ENCODE measurements around the gene KIF16B. TPM values are rescaled to one million over a fixed set of nuclear protein-coding genes. Genes with fewer than 3 reads are reported as not detected.

KIF16B gene
- total and polyA plus RNA-seq, 2 of the 8 experiments (the other 6 are each of a cell fraction or from before 2014, with no cell fraction given) = 3.0 to 9.2 TPM

DNA sequence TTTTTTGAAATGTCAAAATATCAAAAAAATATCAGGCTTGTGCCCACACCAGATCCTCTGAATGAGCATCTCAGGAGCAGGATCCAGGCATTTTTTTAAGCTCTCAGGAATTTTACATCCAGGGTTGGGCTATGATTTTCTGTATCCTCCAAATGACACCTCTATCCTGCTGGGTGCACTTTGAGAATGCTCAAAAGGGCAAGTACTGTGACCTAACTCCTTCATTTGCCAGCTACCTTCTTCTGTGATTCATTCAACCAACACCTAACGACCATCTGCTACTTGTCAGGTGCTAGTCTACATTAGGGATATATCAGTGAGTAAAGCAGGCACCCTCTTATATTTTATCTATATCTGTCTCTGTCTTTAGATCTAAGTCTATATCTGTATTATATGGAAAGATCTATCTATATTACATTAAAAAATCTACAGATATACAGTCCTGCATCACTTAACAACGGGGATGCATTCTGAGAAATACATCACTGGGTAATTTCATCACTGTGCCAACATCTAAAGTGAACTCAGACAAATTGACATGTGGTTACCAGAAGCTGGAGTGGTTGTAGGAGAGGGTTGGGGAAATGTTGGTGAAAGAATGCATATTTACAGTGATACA, 131.6 kb downstream of the KIF16B start:
- ChIA-PET CTCF (ENCODE audit: partially characterized antibody) (interaction anchor here (0.8 to 1.2 kb wide), 3 partner anchors 9 to 162 kb away, joined by 3 read pairs; no protein-coding TSS in a partner anchor), POLR2A (ENCODE audit: partially characterized antibody) (no interaction called here)
- no peak overlapping the region for H2BK12ac ChIP-seq (ENCODE audit: low read depth, low read length)
- no peak overlapping the region for H2AFZ ChIP-seq (ENCODE audit: low read length)
- no peak overlapping the region for H4K91ac ChIP-seq (replicated peaks; ENCODE audit: insufficient read length, low read length)
- H2BK120ac ChIP-seq (replicated peaks; ENCODE audit: low read depth, low read length) = no peak overlapping the region
- H3K9ac ChIP-seq (replicated peaks in 1 of 4; ENCODE audit: extremely low read depth in 1 of 4, low read depth in 3 of 4, low read length in 3 of 4) = no peak overlapping the region
- no peak overlapping the region for H3K14ac ChIP-seq (ENCODE audit: insufficient read length)
- H3K36me3 ChIP-seq (ENCODE audit: control insufficient read depth in 2 of 4, insufficient read depth in 4 of 4, low read length in 3 of 4) = no peaks in the 10 kb centered on the region
- H4K5ac ChIP-seq (ENCODE audit: insufficient read length, low read depth, low read length) = no peak overlapping the region
- H3K23me2 ChIP-seq (ENCODE audit: low read depth, low read length) = no peaks in the 10 kb centered on the region
- no peak overlapping the region for H4K8ac ChIP-seq (ENCODE audit: extremely low read depth, insufficient read depth, low read length)
- H3K4ac ChIP-seq (replicated peaks; ENCODE audit: insufficient read length, low read depth, low read length) = no peak overlapping the region
- no peak overlapping the region for H2BK20ac ChIP-seq (ENCODE audit: low read length)
- no peak overlapping the region for H3K23ac ChIP-seq (ENCODE audit: insufficient read length)
- no peak overlapping the region for H3K27ac ChIP-seq (ENCODE audit: low read depth, low read length)
- H2BK5ac ChIP-seq (ENCODE audit: low read depth, low read length) = no peak overlapping the region
- H3K9me3 ChIP-seq (ENCODE audit: insufficient read depth in 2 of 2, low read depth in 1 of 2, low read length in 1 of 2) = no peaks in the 10 kb centered on the region
- no peaks in the 10 kb centered on the region for H3K79me2 ChIP-seq (ENCODE audit: control insufficient read depth in 1 of 2, insufficient read depth in 2 of 2, low read length in 2 of 2)
- no peak overlapping the region for H2BK15ac ChIP-seq (ENCODE audit: low read length)
- FAIRE-seq (no peak), DNase-seq (ENCODE audit: low read depth in 1 of 2, low spot score in 2 of 2) (no peak)
- no peak overlapping the region for H3K18ac ChIP-seq (ENCODE audit: extremely low read depth, low read length)
- H3K4me3 ChIP-seq (ENCODE audit: extremely low read depth in 1 of 4, insufficient read depth in 2 of 4, low read depth in 3 of 4, low read length in 4 of 4) = no peak overlapping the region
- 100% methylated on average over 2 of the region's 2 CpGs; no CpG with 5 or more reads in 1 of the 2 experiments for WGBS, 2 experiments (ENCODE audit: extremely low coverage in 1 of 2, insufficient coverage in 1 of 2, insufficient read length in 1 of 2, insufficient replicate concordance in 2 of 2, low coverage in 1 of 2, low lambda C conversion rate in 2 of 2, missing lambda C conversion rate in 1 of 2)
- no peaks in the 10 kb centered on the region for H4K20me1 ChIP-seq (replicated peaks in 1 of 2; ENCODE audit: control insufficient read depth in 1 of 2, insufficient read depth in 2 of 2, low read length in 2 of 2)
- no peak overlapping the region for H3K56ac ChIP-seq (replicated peaks; ENCODE audit: insufficient read length, low read depth, low read length)
- peaks cover 0 to 1% (median 0%) of the 10 kb centered on the region in 4 experiments; a peak in 1 of 7 replicates for H3K27me3 ChIP-seq (replicated peaks in 1 of 4; ENCODE audit: control insufficient read depth in 3 of 4, extremely low read depth in 1 of 4, insufficient read depth in 3 of 4, low read length in 3 of 4)
- H2AK5ac ChIP-seq (ENCODE audit: low read depth, low read length) = no peak overlapping the region
- H3K4me2 ChIP-seq (ENCODE audit: insufficient read depth in 1 of 2, low read depth in 2 of 2, low read length in 2 of 2) = no peak overlapping the region
- no peaks in the 10 kb centered on the region for H3K4me1 ChIP-seq (replicated peaks in 1 of 4; ENCODE audit: control insufficient read depth in 3 of 4, insufficient read depth in 4 of 4, low read length in 3 of 4)
- H3K79me1 ChIP-seq (ENCODE audit: low read depth, low read length) = no peaks in the 10 kb centered on the region

Measured in H1 (cell line).